GM19240 (cell line): ENCODE measurements around the gene FIS1.

ENCODE experiments used
- DNase-seq: peaks from one replicate; pipeline ENCODE4 v3.0.0; 2011; ENCODE audit warnings: low spot score; ENCODE audit not compliant: insufficient read length

Gene FIS1

DNA sequence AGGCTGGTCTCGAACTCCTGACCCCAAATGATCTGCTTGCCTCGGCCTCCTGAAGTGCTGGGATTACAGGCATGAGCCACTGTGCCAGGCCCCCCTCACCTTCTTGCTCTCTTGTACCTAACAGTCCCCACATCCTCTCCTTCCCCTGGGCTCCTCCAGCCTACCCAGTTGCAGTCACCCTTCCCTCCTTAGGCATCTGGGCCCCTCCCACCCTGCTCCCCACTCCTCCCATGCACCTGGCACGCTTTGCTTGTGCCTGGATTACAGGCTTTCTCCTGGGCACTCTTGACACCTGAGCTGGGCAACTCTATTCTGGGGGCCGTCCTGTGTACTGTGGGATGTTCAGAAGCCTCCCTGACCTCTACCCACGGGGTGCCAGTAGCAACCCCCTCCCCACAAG lies 10.2 kb downstream of the FIS1 start:
- no peak for DNase-seq

DNA sequence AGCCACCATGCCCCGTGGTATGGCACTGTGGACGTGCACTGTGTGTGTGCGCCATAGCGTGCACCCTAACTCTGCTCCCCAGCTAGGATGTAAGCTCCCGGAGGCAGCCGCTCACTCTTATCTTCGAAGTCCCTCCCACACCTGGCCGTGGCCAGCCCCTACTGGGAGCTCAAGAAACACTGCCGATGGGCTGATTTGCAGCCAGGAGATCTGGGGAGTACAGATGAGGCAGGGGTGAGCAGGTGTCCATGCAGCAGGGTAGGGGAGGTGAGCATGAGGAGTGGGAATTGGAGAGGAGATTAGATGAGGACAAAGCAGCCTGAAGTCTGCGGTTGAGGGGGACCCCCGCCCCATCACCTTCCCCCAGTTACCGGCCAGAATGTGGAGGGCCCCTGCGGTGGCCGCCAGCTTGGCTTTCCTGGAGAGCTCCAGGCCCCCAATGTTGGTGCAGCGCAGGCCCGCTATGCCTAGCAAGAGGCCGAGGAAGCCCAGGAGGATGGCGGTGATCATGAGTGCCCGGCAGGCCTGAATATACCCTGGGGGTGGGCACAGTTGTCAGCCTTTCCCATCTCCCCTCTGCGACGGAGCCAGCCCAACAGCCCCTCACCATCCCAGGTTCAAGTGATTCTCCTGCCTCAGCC lies 10.9 kb downstream of the FIS1 start:
- no peak for DNase-seq

DNA sequence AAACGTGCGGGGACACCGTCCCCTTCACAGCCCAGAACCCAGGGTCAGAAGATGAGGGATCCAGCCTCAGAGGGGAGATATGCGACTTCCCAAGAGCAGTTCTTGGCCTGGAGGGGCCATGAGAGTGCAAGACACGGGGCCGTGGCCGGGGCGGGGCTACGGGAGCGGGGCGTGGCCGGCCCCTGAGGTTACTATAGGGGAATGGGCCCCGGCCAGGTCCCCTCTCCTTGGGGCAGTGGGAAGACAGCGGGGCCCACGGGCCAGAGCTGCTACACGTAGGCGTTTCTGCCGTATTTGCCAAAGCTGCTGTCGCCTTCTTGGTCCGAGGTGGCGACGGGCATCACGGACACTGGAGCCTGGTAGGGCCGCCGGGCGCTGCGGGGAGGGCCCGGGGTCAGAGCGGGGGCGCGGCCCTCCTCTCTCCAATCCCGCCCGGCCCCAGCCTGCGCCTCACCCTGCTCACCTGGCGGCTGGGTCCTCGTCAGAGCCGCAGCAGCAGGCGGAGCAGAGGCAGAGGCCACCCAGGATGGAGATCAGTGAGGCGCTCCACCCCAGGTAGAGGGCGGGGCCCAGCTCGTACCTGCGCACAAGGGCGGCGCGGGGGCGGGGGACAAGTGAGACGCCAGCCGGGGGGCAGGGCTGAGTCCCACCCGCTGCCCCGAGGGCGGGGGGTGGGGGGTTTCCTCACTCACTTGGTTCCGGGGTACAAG lies 12.6 kb downstream of the FIS1 start:
- no peak for DNase-seq

DNA sequence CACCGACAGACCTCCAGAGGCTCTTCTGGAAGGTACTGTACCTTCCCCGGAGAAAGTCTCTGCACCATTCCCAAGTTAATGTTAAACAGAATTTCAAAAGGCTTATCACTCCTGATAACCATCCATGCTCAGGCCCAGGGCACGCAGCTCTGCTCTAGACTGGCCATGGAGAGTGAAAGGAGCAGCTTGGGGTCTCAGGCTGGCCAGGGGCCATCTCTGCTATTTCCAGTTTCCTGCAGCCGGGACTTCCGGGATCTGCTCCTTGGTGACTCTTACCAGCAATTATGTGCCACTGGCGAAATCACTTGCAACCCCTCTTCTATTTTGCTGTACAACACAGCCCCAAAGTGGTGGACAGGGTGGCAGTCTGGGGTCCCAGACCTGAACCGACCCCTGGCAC lies 13.2 kb downstream of the FIS1 start:
- no peak for DNase-seq

DNA sequence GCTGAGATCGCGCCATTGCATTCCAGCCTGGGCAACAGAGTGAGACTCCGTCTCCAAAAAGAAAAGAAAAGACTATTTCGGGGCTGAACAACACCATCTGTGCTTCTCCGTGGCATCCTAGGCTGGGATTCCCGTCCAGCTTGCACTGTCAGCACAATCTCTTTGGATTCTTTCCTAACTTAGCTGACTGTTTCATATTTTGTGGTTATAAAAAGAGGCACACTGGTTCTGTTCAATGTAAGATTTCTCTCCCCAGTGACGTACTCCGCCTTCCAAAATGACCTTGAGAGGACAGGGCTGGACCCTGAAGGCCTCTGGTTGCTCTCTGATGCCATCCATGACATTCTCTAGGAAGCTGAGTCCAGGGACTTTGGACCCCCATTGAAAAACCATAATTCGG lies 18.2 kb downstream of the FIS1 start:
- DNase-seq = no peak

DNA sequence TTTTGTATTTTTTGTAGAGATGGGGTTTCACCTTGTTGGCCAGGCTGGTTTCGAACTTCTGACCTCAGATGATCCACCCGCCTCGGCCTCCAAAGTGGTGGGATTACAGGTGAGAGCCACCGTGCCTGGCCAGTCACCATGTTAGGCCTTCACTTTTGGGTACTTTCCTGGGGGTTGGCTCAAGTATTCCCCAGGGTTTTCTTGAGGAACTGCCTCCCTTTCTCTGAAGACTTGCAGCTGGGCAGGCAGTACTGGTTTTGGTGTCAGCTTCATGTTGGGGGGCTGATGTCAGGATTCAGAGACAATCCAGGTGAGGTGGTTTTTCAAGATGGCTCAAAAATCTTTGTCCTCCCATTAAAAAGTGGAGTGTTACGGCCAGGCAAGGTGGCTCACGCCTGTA lies 19.2 kb downstream of the FIS1 start:
- no peak for DNase-seq

DNA sequence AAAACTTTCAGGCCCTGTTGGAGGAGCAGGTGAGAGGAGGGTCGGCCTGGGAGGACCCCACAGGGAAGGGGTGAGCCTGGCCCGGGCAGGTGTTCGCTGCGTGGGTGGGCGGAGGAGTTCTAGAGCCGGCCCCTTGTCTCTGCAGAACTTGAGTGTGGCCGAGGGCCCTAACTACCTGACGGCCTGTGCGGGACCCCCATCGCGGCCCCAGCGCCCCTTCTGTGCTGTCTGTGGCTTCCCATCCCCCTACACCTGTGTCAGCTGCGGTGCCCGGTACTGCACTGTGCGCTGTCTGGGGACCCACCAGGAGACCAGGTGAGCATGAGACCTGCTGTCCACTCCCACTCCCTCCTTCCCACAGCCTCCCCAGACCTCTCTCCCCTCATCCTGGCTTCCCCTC lies 21.4 kb downstream of the FIS1 start:
- DNase-seq = no peak

DNA sequence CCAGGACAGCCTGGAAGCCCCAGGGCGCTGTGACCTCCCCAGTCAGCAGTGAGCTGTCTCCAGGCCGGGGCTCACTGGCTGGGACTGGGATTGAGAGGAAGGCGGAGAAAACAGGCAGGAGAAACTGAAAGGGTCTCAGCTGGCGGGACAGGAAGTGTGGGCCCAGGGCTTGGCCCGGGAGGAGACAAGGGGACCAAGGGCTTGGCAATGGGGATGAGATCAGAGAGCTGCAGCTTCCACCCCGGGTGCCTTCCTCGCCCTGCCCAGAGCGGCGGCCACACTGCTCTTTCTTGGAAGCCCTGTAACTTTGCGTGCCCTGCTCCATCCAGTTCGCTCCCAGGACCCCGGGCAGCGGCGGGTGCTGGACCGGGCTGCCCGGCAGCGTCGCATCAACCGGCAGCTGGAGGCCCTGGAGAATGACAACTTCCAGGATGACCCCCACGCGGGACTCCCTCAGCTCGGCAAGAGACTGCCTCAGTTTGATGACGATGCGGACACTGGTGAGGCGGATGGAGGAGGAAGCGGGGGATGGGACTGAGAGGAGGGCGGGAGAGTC lies 22.5 kb downstream of the FIS1 start:
- no peak for DNase-seq

DNA sequence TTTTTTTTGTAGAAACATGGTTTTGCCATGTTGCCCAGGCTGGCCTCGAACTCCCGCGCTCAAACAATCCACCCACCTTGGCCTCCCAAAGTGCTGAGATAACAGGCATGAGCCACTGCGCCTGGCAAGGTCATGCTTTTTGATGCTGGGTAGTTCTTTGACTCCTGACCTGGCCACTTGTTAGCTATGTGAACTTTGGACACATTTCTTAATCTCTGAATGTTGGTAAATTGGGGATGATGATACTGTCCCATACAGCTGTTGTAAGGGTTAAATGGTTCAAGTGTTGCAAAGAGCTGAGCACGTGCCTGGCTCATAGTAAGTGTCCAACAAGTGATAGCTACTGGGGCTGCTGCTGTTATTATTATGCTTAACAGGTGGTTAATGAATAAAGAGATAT lies 24.6 kb downstream of the FIS1 start:
- DNase-seq = no peak

DNA sequence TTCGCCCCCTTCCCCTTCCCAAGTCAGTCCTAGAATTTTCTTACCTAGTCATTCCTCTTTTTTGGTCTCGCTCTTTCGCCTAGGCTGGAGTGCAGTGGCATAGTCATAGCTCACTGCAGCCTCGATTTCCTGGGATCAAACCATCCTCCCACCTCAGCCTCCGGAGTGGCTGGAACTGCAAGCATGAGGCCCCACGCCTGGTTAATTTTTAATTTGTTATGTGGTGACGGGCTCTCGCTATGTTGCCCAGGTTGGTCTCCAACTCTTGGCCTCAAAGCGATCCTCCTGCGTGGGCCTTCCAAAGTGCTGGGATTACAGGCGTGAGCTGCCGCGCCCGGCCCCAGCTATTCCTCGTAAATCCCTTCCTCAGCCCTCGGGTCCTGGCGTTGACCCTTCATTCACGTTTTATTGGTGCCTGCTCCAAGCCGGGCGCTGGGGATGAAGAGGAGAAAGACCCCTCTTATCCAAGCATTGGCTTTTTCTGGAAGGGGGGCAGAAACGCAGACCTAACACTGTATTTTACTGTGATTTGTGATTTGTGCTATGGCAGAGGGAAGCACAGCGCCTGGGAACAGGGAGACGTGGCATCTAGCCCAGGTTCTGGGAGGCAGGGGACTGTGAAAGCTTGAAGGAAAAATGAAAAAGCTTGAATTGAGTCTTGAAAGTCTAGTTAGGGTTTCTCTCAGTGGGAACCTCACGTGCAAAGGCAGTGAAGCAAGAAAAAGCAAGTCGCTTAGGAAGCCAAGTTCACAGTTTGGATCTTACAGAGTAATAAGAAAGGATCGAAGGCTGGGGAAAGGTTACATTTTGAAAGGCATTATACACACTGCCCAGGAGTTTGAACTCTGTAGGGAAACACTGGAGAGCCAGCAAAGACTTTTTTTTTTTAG lies 26.4 kb downstream of the FIS1 start:
- no peak for DNase-seq

DNA sequence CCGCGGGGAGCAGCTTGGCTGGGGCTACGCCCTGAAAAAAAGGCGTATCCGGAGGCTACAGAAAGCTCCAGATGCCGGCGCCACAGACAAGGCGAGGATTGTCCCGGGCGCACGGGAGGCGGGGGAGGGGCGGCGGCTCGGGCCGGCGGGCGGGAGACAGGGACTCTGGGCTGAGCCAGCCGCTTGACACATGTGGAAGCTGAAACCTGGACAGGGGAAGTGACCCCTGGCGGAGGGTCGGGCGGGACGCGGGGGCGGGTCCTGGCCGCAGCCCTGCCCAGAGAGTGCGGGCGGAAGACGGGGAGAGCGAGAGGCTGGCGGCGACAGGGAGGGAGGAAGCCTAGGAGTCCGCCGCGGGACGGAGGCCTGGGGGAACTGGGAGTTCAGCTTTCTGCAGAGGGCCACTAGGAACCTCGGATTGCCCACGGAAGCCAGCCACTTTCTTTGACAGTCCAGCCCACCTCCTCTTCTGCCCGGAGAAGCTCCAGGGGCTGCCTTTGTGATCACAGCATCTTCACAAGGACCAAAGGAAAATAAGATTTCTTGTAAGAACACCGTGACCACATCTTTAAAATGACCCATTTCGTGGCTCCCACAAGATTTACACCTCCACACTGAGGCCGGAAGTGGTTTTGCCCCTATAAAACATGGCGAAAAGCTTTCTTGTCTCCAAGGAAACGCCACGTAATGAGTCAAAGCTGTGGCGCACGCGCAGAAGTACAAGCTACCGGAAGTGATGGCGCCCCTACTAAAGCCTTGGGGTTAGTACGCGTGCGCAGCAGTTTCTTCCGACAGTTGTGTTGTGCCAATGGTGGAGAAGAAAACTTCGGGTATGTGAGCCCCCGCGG lies 27.3 kb downstream of the FIS1 start, which contains the start of the genes PLOD3 and ZNHIT1:
PLOD3 (minus strand) TSS at position 194 of the 848 bp plus-strand sequence. CDS start 307 bp downstream, outside the sequence.
ZNHIT1 (plus strand) TSS at position 778 of the 848 bp plus-strand sequence; CDS start at position 809, 31 bp downstream.
- DNase-seq = peak; percentile 100

DNA sequence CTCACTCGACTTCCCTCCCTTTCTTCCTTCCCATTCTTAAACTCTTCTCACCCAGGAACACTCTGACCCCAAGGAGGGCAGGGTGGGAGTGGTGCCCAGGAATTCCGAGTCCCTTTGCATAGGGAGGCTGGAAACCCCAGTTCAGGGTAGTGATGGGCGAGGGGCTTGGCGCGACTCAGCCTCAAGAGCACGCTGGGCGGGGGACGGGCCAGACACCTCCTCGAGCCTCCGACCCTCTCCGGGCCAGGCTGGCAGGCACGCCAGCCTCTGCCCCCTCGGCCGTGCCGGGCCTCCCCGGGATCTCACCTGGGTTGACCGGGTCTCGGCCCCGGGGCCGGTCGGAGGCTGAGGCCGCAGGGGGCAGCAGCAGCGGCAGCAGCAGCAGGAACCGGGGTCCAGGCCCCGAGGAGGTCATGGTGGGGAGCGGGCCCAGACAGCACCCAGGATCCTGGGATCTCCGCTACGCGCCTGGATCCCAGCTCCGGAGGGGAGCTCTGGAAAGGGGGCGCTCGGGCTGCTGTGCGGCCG lies 28.0 kb downstream of the FIS1 start:
- DNase-seq = no peak

DNA sequence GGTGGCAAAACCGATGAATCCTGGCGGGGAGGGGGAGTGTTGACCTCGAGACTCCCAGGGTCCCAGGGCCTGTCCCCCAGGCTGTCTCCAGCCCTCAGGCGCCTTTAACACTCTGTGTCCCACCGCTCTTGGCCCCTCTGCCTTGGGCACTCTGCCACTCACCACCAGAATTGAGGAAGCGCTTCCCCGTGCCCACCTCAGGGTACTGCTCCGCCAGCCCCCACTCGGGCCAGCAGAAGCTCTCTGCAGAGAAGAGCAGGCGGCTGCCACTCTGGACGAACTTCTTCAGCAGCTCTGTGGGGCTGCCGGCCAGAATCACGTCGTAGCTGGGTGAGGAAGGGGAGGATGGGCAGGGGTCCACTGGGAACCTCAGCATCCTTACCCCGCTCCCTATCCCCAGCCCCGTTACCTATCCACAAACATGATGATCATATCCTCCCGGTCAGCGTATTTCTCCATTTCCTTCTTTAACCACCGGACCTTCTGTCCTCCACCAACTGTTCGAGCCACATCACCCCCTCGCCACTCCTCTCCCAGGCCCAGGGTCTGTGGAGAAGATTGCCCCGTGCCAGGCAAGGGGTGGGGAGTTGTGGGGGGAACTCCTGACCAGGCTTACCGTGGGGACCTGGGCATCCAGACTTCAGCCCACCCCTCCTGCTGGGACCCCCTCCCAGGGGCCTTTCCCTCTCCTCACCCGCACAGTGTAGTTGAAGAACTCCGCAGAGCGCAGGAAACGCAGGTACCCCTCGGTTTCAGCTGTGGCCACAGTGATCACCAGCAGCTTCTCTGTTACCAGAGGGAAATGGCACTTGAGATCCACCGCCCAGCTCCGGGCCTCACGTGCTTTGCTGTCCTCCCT lies 28.7 kb downstream of the FIS1 start:
- no peak for DNase-seq

DNA sequence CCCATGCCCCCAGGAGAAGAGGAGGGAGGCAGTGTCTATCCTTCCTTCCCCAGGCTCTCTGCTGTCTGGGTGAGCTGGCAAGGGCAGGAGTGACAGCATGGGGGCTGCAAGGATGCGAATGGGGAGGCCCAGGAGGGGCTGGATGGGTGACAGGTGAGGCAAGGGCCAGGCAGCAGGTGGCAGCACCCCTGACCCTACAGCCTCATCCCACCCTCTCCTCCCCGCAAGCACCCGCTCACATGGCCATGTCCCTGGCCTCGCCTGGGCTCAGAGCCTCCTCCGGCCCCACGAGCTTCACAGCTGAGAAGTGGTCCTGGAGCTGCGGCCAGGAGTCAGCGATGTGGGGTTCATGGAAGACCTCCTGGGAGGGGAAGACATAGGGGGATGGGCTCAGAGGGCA lies 32.9 kb downstream of the FIS1 start:
- no peak for DNase-seq

DNA sequence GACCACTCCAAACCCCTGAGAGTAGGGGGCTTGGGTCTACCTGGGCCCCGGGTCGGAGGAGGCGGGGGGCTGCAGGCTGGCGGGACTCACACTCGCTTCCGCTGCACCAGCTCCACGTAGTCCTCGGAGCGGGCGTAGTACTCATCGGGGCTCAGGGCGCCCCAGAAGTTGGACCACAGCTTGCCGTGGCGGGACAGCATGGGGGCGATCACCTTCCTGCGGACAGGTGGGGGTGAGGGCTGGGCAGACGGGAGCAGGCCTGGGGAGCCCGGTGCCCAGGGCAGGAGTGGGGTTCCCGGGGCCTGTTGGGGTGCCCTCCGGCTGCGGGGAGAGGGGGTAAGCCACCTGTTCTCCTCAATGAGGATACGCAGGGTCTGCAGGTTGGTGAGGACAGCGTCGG lies 33.4 kb downstream of the FIS1 start:
- no peak for DNase-seq

DNA sequence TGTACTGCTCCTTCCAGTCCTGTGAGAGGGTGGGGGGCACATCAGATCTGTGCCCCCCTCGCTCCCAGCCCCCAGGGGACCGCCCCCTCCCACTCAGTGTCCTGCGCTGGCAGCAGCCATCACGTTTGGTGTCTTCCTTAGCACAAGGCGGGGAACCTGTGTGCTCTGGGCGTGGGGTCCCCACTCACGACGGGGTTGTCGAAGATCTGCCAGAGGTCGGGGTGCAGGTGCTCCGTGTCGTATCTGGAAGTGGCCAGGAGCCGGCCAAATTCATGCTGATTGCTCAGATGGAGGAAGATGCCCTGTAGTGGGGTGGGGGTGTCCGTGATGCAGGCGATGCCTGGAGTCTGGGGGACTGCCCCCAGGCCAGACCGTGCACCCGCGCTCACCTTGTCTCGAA lies 34.7 kb downstream of the FIS1 start:
- no peak for DNase-seq

DNA sequence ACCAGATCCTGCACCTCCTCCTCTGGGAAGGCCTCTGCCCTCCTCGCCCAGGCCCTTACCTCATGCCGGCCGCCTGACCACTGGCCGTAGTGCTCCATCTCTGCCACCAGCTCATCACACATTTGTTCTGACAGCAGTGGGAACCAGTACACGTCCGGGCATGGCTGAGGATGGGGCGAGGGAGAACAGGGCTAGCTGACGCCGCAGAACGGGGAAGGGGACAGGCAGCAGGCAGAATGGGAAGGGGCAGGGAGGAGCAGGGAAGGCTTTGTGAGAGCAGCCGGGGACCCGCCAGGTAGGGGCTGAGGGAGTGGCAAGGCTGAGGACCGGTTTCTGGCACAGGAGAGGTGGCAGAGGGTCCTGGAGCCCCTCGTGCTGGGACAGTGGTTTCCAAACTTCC lies 36.1 kb downstream of the FIS1 start:
- no peak for DNase-seq

DNA sequence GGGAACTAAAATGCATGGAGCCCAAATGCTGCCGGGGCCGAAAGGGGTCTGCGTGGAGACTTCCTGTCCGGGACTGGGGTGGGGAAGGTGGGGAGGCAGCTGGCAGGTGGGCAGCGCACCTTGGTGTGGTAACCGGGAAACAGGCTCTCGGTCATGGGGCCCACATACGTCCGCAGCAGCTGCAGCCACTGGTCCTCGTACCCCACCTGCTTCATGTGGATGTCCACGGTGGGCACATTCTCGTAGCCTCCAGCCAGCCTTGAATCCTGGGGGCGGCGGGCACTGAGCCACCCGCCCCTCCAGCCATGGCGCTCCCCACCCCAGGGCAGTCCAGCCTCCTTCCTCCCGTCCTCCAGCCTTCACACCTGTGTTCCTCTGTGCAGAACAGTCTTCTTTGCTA lies 37.4 kb downstream of the FIS1 start:
- no peak for DNase-seq

DNA sequence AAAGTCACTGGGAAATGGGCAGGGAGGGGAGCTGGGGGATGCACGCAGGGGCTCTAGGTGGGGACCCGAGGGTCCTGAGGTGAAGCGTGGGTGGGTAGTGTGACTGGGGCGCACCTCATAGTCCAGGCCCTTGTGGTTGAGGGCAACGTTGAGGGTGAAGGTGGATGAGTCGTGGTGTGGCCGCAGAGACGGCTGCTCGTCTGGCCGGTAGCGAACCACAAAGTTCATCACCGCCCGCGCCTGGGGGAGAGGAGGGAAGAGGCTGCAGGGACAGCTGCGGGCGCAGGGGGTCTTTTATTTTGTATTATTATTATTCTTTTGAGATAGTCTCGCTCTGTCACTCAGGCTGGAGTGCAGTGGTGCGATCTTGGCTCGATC lies 38.2 kb downstream of the FIS1 start:
- DNase-seq = no peak
